ENCODE measurements around the gene INTS1. TPM values are rescaled to one million over a fixed set of nuclear protein-coding genes. Genes with fewer than 3 reads are reported as not detected.

Gene INTS1
- total RNA-seq, 1 donor from 2014 or later: 163 TPM

GRCh38 chr7:1496531-1497292, 7.5 kb downstream of the INTS1 start:
- Mint-ChIP-seq H3K27ac (no peak overlapping the region), H3K4me1 (no peaks in the 10 kb centered on the region), H3K4me3 (no peak overlapping the region), H3K27me3 (ENCODE audit: low read depth) (no peaks in the 10 kb centered on the region), H3K36me3 (peaks cover 22% of the 10 kb centered on the region), H3K9me3 (no peaks in the 10 kb centered on the region)
- no peak for DNase-seq (ENCODE audit: low spot score in 2 of 2, unreplicated experiment in 2 of 2)
- TF ChIP-seq CTCF (IDR thresholded peaks at IDR 0.05; ENCODE audit: unreplicated experiment): no peak

- DNase-seq (ENCODE audit: low spot score in 2 of 2, unreplicated experiment in 2 of 2): no peak
- no peaks in the 10 kb centered on the region for H3K27me3 Mint-ChIP-seq (ENCODE audit: low read depth)
- TF ChIP-seq CTCF (IDR thresholded peaks at IDR 0.05; ENCODE audit: unreplicated experiment): no peak
- no peak overlapping the region for H3K4me3 Mint-ChIP-seq
- no peaks in the 10 kb centered on the region for H3K9me3 Mint-ChIP-seq
- no peak overlapping the region for H3K27ac Mint-ChIP-seq
- H3K36me3 Mint-ChIP-seq: peaks cover 27% of the 10 kb centered on the region
- H3K4me1 Mint-ChIP-seq: no peaks in the 10 kb centered on the region
Observed at GRCh38 chr7:1495564-1496242, 8.5 kb downstream of the INTS1 start.

GRCh38 chr7:1494866-1495563, 9.2 kb downstream of the INTS1 start:
- no peaks in the 10 kb centered on the region for H3K9me3 Mint-ChIP-seq
- peaks cover 28% of the 10 kb centered on the region for H3K36me3 Mint-ChIP-seq
- H3K27me3 Mint-ChIP-seq (ENCODE audit: low read depth): no peaks in the 10 kb centered on the region
- TF ChIP-seq CTCF (IDR thresholded peaks at IDR 0.05; ENCODE audit: unreplicated experiment): no peak
- no peaks in the 10 kb centered on the region for H3K4me1 Mint-ChIP-seq
- DNase-seq (ENCODE audit: low spot score in 2 of 2, unreplicated experiment in 2 of 2): no peak
- H3K4me3 Mint-ChIP-seq: no peak overlapping the region
- no peak overlapping the region for H3K27ac Mint-ChIP-seq

GRCh38 chr7:1494447-1494846, 9.7 kb downstream of the INTS1 start:
- H3K27me3 Mint-ChIP-seq (ENCODE audit: low read depth): no peaks in the 10 kb centered on the region
- no peak overlapping the region for H3K4me3 Mint-ChIP-seq
- DNase-seq (ENCODE audit: low spot score in 2 of 2, unreplicated experiment in 2 of 2): no peak
- no peaks in the 10 kb centered on the region for H3K4me1 Mint-ChIP-seq
- H3K36me3 Mint-ChIP-seq: peaks cover 30% of the 10 kb centered on the region
- no peaks in the 10 kb centered on the region for H3K9me3 Mint-ChIP-seq
- TF ChIP-seq CTCF (IDR thresholded peaks at IDR 0.05; ENCODE audit: unreplicated experiment): no peak
- H3K27ac Mint-ChIP-seq: no peak overlapping the region

- Mint-ChIP-seq H3K27me3 (ENCODE audit: low read depth) (no peaks in the 10 kb centered on the region), H3K27ac (no peak overlapping the region), H3K4me3 (no peak overlapping the region), H3K9me3 (no peaks in the 10 kb centered on the region), H3K4me1 (no peaks in the 10 kb centered on the region), H3K36me3 (peaks cover 35% of the 10 kb centered on the region)
- no peak for TF ChIP-seq CTCF (IDR thresholded peaks at IDR 0.05; ENCODE audit: unreplicated experiment)
- DNase-seq (ENCODE audit: low spot score in 2 of 2, unreplicated experiment in 2 of 2): no peak
Observed at GRCh38 chr7:1493571-1493970, 10.6 kb downstream of the INTS1 start.
